Stimulated activated naive CD4-positive, alpha-beta T cell treated with Interleukin-2 at 50 U/mL for 16 hours (primary cell): ENCODE measurements around the gene CFAP65.

ENCODE experiments used
- DNase-seq: peaks from one replicate; lab custom pipeline; 2025; lab: John Stamatoyannopoulos, UW

CFAP65 gene

GRCh38 chr2:219059725-219060682 is 18.7 kb upstream of the CFAP65 start:
- DNase-seq: no peak

- DNase-seq: no peak
These were observed 18.0 kb upstream of the CFAP65 start for GRCh38 chr2:219059375-219059724.

- DNase-seq: no peak
These were observed 17.4 kb upstream of the CFAP65 start for GRCh38 chr2:219058541-219059374.

- peak; percentile 67 for DNase-seq
These were observed 16.6 kb upstream of the CFAP65 start for GRCh38 chr2:219057709-219058540.

GRCh38 chr2:219056896-219057708 is 15.8 kb upstream of the CFAP65 start:
- DNase-seq: no peak

GRCh38 chr2:219056176-219056895 is 15.0 kb upstream of the CFAP65 start:
- DNase-seq: no peak

- no peak for DNase-seq
These were observed 13.9 kb upstream of the CFAP65 start for GRCh38 chr2:219054956-219055903.

GRCh38 chr2:219049282-219049681 is 8.0 kb upstream of the CFAP65 start:
- DNase-seq: no peak

- no peak for DNase-seq
These were observed 4.7 kb upstream of the CFAP65 start for GRCh38 chr2:219045937-219046550.

- DNase-seq: no peak
These were observed 1.4 kb upstream of the CFAP65 start for GRCh38 chr2:219042750-219043149.

- DNase-seq: no peak
These were observed 841 bp upstream of the CFAP65 start for GRCh38 chr2:219042157-219042556.

- no peak for DNase-seq
These were observed 2.7 kb downstream of the CFAP65 start for GRCh38 chr2:219038600-219038999.

- DNase-seq: no peak
These were observed 3.4 kb downstream of the CFAP65 start for GRCh38 chr2:219037783-219038499.

- DNase-seq: no peak
These were observed 5.4 kb downstream of the CFAP65 start for GRCh38 chr2:219035942-219036341.

GRCh38 chr2:219034823-219035222 is 6.5 kb downstream of the CFAP65 start:
- no peak for DNase-seq

- no peak for DNase-seq
These were observed 9.1 kb downstream of the CFAP65 start for GRCh38 chr2:219032051-219032745.

GRCh38 chr2:219031005-219031738 is 10.1 kb downstream of the CFAP65 start:
- DNase-seq: no peak
